Choroid plexus epithelial cell (primary cell): ENCODE data around the gene KIF5B.
"Not testable (repeated sequence)": the region's sequence is repeated elsewhere in the genome, so short reads cannot be mapped to it uniquely, and the experiment has no call there.

Source experiments
- DNase-seq: peaks from one replicate; pipeline ENCODE4 v3.0.0-alpha.2; 2010; ENCODE audit warnings: low read depth
- H3K4me3 ChIP-seq: 2 replicates; pipeline ENCODE4 v1.5.1; 2011; ENCODE audit warnings: low read depth, mild to moderate bottlenecking, control low read depth, low read length, moderate library complexity
- CTCF ChIP-seq: conservative IDR thresholded peaks from 2 replicates; pipeline ENCODE4 v1.5.1; 2011; ENCODE audit warnings: low read depth, mild to moderate bottlenecking, control low read depth, inconsistent platforms, low read length, moderate library complexity

Gene KIF5B

GRCh38 chr10:31999836-32000235 is 56.4 kb downstream of the KIF5B start:
- no peak for TF ChIP-seq CTCF
- no peak for DNase-seq
- H3K4me3 ChIP-seq = no peak overlapping the region

- TF ChIP-seq CTCF = no peak
- no peak overlapping the region for H3K4me3 ChIP-seq
- no peak for DNase-seq
Measured at GRCh38 chr10:31999070-31999660, 57.1 kb downstream of the KIF5B start.

- no peak overlapping the region for H3K4me3 ChIP-seq
- DNase-seq = no peak
- no peak for TF ChIP-seq CTCF
Measured at GRCh38 chr10:31994926-31995325, 61.3 kb downstream of the KIF5B start.

GRCh38 chr10:31990937-31991336 is 65.3 kb downstream of the KIF5B start:
- DNase-seq = no peak
- TF ChIP-seq CTCF = no peak
- H3K4me3 ChIP-seq = no peak overlapping the region

GRCh38 chr10:31987786-31988185 is 68.4 kb downstream of the KIF5B start:
- not testable (repeated sequence) for H3K4me3 ChIP-seq, DNase-seq

GRCh38 chr10:31982111-31982510 is 74.1 kb downstream of the KIF5B start:
- TF ChIP-seq CTCF = no peak
- no peak overlapping the region for H3K4me3 ChIP-seq
- DNase-seq = no peak

GRCh38 chr10:31980471-31980870 is 75.8 kb downstream of the KIF5B start:
- no peak for TF ChIP-seq CTCF

GRCh38 chr10:31979071-31979470 is 77.2 kb downstream of the KIF5B start:
- H3K4me3 ChIP-seq, DNase-seq: not testable (repeated sequence)

More at GRCh38 chr10:31980471-31980870, 75.8 kb downstream of the KIF5B start:
- no peak for DNase-seq
- H3K4me3 ChIP-seq = no peak overlapping the region
